CD4-positive, CD25-positive, alpha-beta regulatory T cell (primary cell): ENCODE measurements around the gene CTSC. TPM values are rescaled to one million over a fixed set of nuclear protein-coding genes. Genes with fewer than 3 reads are reported as not detected.
A peak's percentile ranks its signal among the peaks of the same experiment; 100 is the strongest.

Source experiments
- ATAC-seq, 2 donors: fragments of 150-1000 bp; cut with Tn5 transposase; one replicate each; pipeline ENCODE4 v1.10.0; 2021; ENCODE audit warnings: low read depth in 2 of 2, moderate number of reproducible peaks in 2 of 2, moderate library complexity in 1 of 2
- DNase-seq, 3 donors: peaks; one replicate each; pipeline versions ENCODE4 v3.0.0 to v3.0.0-alpha.2; 2012 to 2022; ENCODE audit warnings: mixed read lengths in 1 of 3
- H3K27ac ChIP-seq: one replicate; pipeline ENCODE4 v1.7.0; 2013; ENCODE audit warnings: mild to moderate bottlenecking, low read length; ENCODE audit not compliant: insufficient read depth, poor library complexity, severe bottlenecking
- H3K27me3 ChIP-seq: one replicate; pipeline ENCODE4 v1.7.0; 2013; ENCODE audit warnings: low read length; ENCODE audit not compliant: control insufficient read depth, insufficient read depth
- H3K36me3 ChIP-seq: one replicate; pipeline ENCODE4 v1.7.0; 2013; ENCODE audit warnings: mild to moderate bottlenecking, low read length, moderate library complexity; ENCODE audit not compliant: control insufficient read depth, insufficient read depth
- H3K4me1 ChIP-seq: 2 replicates; pipeline ENCODE4 v1.7.0; 2013; ENCODE audit warnings: mild to moderate bottlenecking, low read length; ENCODE audit not compliant: insufficient read depth, control insufficient read depth, poor library complexity, severe bottlenecking
- H3K4me3 ChIP-seq: one replicate; pipeline ENCODE4 v1.7.0; 2013; ENCODE audit warnings: low read depth, mild to moderate bottlenecking, low read length, moderate library complexity
- H3K9me3 ChIP-seq, 2 experiments: 1 replicate in 1 of 2; 2 replicates in 1 of 2; pipeline ENCODE4 v1.7.0; 2013; ENCODE audit warnings: low read length in 2 of 2, mild to moderate bottlenecking in 1 of 2, moderate library complexity in 1 of 2; ENCODE audit not compliant: control insufficient read depth in 2 of 2
- H3K27ac Mint-ChIP-seq, 3 donors: one replicate each; pipeline ENCODE4 v1.8.0; 2020 to 2022; ENCODE audit warnings: mild to moderate bottlenecking in 3 of 3, mixed read lengths in 3 of 3, moderate library complexity in 2 of 3
- H3K27me3 Mint-ChIP-seq: one replicate; pipeline ENCODE4 v1.8.0; 2022; ENCODE audit warnings: mild to moderate bottlenecking, mixed read lengths
- H3K36me3 Mint-ChIP-seq: one replicate; pipeline ENCODE4 v1.8.0; 2020; ENCODE audit warnings: mixed read lengths
- H3K4me1 Mint-ChIP-seq, 4 donors: one replicate each; pipeline ENCODE4 v1.8.0; 2020 to 2022; ENCODE audit warnings: mixed read lengths in 4 of 4, mild to moderate bottlenecking in 1 of 4
- H3K4me3 Mint-ChIP-seq, 4 donors: one replicate each; pipeline ENCODE4 v1.8.0; 2020 to 2022; ENCODE audit warnings: mild to moderate bottlenecking in 4 of 4, mixed read lengths in 4 of 4, moderate library complexity in 3 of 4
- H3K9me3 Mint-ChIP-seq, 7 donors: one replicate each; pipeline ENCODE4 v1.8.0; 2020 to 2022; ENCODE audit warnings: mixed read lengths in 7 of 7, mild to moderate bottlenecking in 3 of 7, moderate library complexity in 2 of 7
- polyA plus RNA-seq, 4 donors: library from polyadenylated mRNA; unstranded; fragments of 300-500 nt; fragmentation: Illumina TruSeq; gene quantifications; one replicate each; pipeline ENCODE4 v1.2.3, GENCODE V29; 2021
- total RNA-seq: library from RNA; stranded (reverse); gene quantifications from one replicate; pipeline ENCODE4 v1.2.3, GENCODE V29; 2022

Gene CTSC
- total and polyA plus RNA-seq, 5 donors from 2014 or later = 88.8 to 306 (median 206) TPM

- Mint-ChIP-seq H3K36me3 (peaks cover 52% of the 10 kb centered on the region), H3K27me3 (no peaks in the 10 kb centered on the region), H3K4me3 (peak overlapping the region in 1 of 4 donors; percentile 69), H3K9me3 (no peaks in the 10 kb centered on the region), H3K27ac (no peak overlapping the region), H3K4me1 (peaks cover 46 to 61% (median 54%) of the 10 kb centered on the region in 4 donors)
- DNase-seq (no peak), ATAC-seq (no peak)
- Histone ChIP-seq H3K9me3 (no peaks in the 10 kb centered on the region), H3K4me1 (peaks cover 8% of the 10 kb centered on the region), H3K27ac (no peak overlapping the region), H3K27me3 (no peaks in the 10 kb centered on the region), H3K36me3 (peaks cover 21% of the 10 kb centered on the region), H3K4me3 (no peak overlapping the region)
Measured at GRCh38 chr11:88317536-88317935, 20.0 kb downstream of the CTSC start.

GRCh38 chr11:88315981-88316441, 21.5 kb downstream of the CTSC start:
- Mint-ChIP-seq H3K36me3 (peaks cover 52% of the 10 kb centered on the region), H3K4me1 (peaks cover 39 to 64% (median 50%) of the 10 kb centered on the region in 4 donors)

GRCh38 chr11:88315015-88315414, 22.5 kb downstream of the CTSC start:
- Histone ChIP-seq H3K4me3 (no peak overlapping the region), H3K9me3 (no peaks in the 10 kb centered on the region), H3K27me3 (no peaks in the 10 kb centered on the region), H3K27ac (no peak overlapping the region), H3K4me1 (no peaks in the 10 kb centered on the region), H3K36me3 (peaks cover 22% of the 10 kb centered on the region)
- no peaks in the 10 kb centered on the region for H3K9me3 Mint-ChIP-seq
- peak overlapping the region in 1 of 3 donors; percentile 10 for H3K27ac Mint-ChIP-seq
- H3K36me3 Mint-ChIP-seq = peaks cover 50% of the 10 kb centered on the region
- no peak overlapping the region for H3K4me3 Mint-ChIP-seq
- H3K27me3 Mint-ChIP-seq = no peaks in the 10 kb centered on the region
- H3K4me1 Mint-ChIP-seq = peaks cover 34 to 66% (median 44%) of the 10 kb centered on the region in 4 donors
- DNase-seq (no peak), ATAC-seq (no peak)

More at GRCh38 chr11:88315981-88316441, 21.5 kb downstream of the CTSC start:
- no peaks in the 10 kb centered on the region for H3K9me3 Mint-ChIP-seq
- H3K27ac Mint-ChIP-seq = no peak overlapping the region
- H3K4me1 ChIP-seq = peaks cover 5% of the 10 kb centered on the region
- no peaks in the 10 kb centered on the region for H3K27me3 Mint-ChIP-seq
- no peaks in the 10 kb centered on the region for H3K27me3 ChIP-seq
- no peaks in the 10 kb centered on the region for H3K9me3 ChIP-seq
- H3K27ac ChIP-seq = no peak overlapping the region
- no peak overlapping the region for H3K4me3 ChIP-seq
- no peak for ATAC-seq
- H3K36me3 ChIP-seq = peaks cover 13% of the 10 kb centered on the region
- DNase-seq = no peak
- no peak overlapping the region for H3K4me3 Mint-ChIP-seq

- DNase-seq (no peak), ATAC-seq (no peak)
- H3K4me3 Mint-ChIP-seq = no peak overlapping the region
- Histone ChIP-seq H3K27me3 (no peaks in the 10 kb centered on the region), H3K27ac (no peak overlapping the region), H3K9me3 (no peaks in the 10 kb centered on the region), H3K4me3 (no peak overlapping the region), H3K36me3 (peaks cover 31% of the 10 kb centered on the region), H3K4me1 (no peaks in the 10 kb centered on the region)
- no peaks in the 10 kb centered on the region for H3K27me3 Mint-ChIP-seq
- H3K4me1 Mint-ChIP-seq = peaks cover 34 to 67% (median 46%) of the 10 kb centered on the region in 4 donors
- peaks cover 59% of the 10 kb centered on the region for H3K36me3 Mint-ChIP-seq
- H3K27ac Mint-ChIP-seq = peak overlapping the region in 1 of 3 donors; percentile 11
- peaks cover 0 to 1% (median 0%) of the 10 kb centered on the region in 7 donors for H3K9me3 Mint-ChIP-seq
Measured at GRCh38 chr11:88313441-88313840, 24.1 kb downstream of the CTSC start.

- H3K9me3 Mint-ChIP-seq = peaks cover 0 to 1% (median 0%) of the 10 kb centered on the region in 7 donors
- no peak overlapping the region for H3K4me3 Mint-ChIP-seq
Measured at GRCh38 chr11:88312628-88313027, 24.9 kb downstream of the CTSC start.

GRCh38 chr11:88310246-88310645, 27.3 kb downstream of the CTSC start:
- Histone ChIP-seq H3K27ac (no peak overlapping the region), H3K27me3 (no peaks in the 10 kb centered on the region), H3K4me3 (no peak overlapping the region), H3K4me1 (no peaks in the 10 kb centered on the region), H3K36me3 (peaks cover 48% of the 10 kb centered on the region), H3K9me3 (no peaks in the 10 kb centered on the region)
- H3K27me3 Mint-ChIP-seq = no peaks in the 10 kb centered on the region
- DNase-seq (no peak), ATAC-seq (no peak)
- no peak overlapping the region for H3K27ac Mint-ChIP-seq
- H3K36me3 Mint-ChIP-seq = peaks cover 66% of the 10 kb centered on the region
- H3K4me3 Mint-ChIP-seq = no peak overlapping the region
- peaks cover 0 to 4% (median 0%) of the 10 kb centered on the region in 7 donors for H3K9me3 Mint-ChIP-seq
- H3K4me1 Mint-ChIP-seq = peaks cover 23 to 62% (median 46%) of the 10 kb centered on the region in 4 donors

More at GRCh38 chr11:88312628-88313027, 24.9 kb downstream of the CTSC start:
- ATAC-seq (no peak), DNase-seq (no peak)
- Histone ChIP-seq H3K9me3 (no peaks in the 10 kb centered on the region), H3K4me3 (no peak overlapping the region), H3K27ac (no peak overlapping the region), H3K27me3 (no peaks in the 10 kb centered on the region), H3K4me1 (no peaks in the 10 kb centered on the region), H3K36me3 (peaks cover 37% of the 10 kb centered on the region)
- peaks cover 59% of the 10 kb centered on the region for H3K36me3 Mint-ChIP-seq
- H3K27ac Mint-ChIP-seq = peak overlapping the region in 1 of 3 donors; percentile 11
- H3K4me1 Mint-ChIP-seq = peaks cover 29 to 59% (median 44%) of the 10 kb centered on the region in 4 donors
- H3K27me3 Mint-ChIP-seq = no peaks in the 10 kb centered on the region

- ATAC-seq (no peak), DNase-seq (no peak)
- Histone ChIP-seq H3K4me3 (no peak overlapping the region), H3K4me1 (no peaks in the 10 kb centered on the region), H3K36me3 (peaks cover 45% of the 10 kb centered on the region), H3K27ac (no peak overlapping the region), H3K27me3 (no peaks in the 10 kb centered on the region), H3K9me3 (no peaks in the 10 kb centered on the region)
- Mint-ChIP-seq H3K27ac (peak overlapping the region in 1 of 3 donors; percentile 53), H3K36me3 (peaks cover 71% of the 10 kb centered on the region), H3K4me3 (no peak overlapping the region), H3K27me3 (no peaks in the 10 kb centered on the region), H3K9me3 (peaks cover 0 to 4% (median 0%) of the 10 kb centered on the region in 7 donors), H3K4me1 (peaks cover 19 to 59% (median 43%) of the 10 kb centered on the region in 4 donors)
Measured at GRCh38 chr11:88308576-88308975, 29.0 kb downstream of the CTSC start.
